ENCODE results near the gene HMGB2.
A peak's percentile ranks its signal among the peaks of the same experiment; 100 is the strongest.

The HMGB2 gene

GRCh38 chr4:173332963-173333657, 1.0 kb downstream of the HMGB2 start:
- peaks cover 8% of the 10 kb centered on the region for H3K27me3 ChIP-seq (ENCODE audit: control insufficient read depth, insufficient read depth, low read length)
- H3K36me3 ChIP-seq (ENCODE audit: control insufficient read depth, insufficient read depth, low read length) = peaks cover 20% of the 10 kb centered on the region
- peak overlapping the region; percentile 42 for H3K9ac ChIP-seq (ENCODE audit: low read depth, low read length)
- H3K4me1 ChIP-seq (ENCODE audit: control insufficient read depth, insufficient read depth, low read length) = peaks cover 3% of the 10 kb centered on the region
- H3K9me3 ChIP-seq (ENCODE audit: control insufficient read depth, insufficient read depth, low read length) = no peaks in the 10 kb centered on the region
- peak overlapping the region; percentile 92 for H3K4me3 ChIP-seq (ENCODE audit: low read depth, low read length)

- Histone ChIP-seq H3K4me3 (ENCODE audit: low read depth, low read length) (peak overlapping the region; percentile 92), H3K27me3 (ENCODE audit: control insufficient read depth, insufficient read depth, low read length) (peaks cover 8% of the 10 kb centered on the region), H3K36me3 (ENCODE audit: control insufficient read depth, insufficient read depth, low read length) (peaks cover 20% of the 10 kb centered on the region), H3K9me3 (ENCODE audit: control insufficient read depth, insufficient read depth, low read length) (no peaks in the 10 kb centered on the region), H3K4me1 (ENCODE audit: control insufficient read depth, insufficient read depth, low read length) (peaks cover 3% of the 10 kb centered on the region), H3K9ac (ENCODE audit: low read depth, low read length) (no peak overlapping the region)
Observed at GRCh38 chr4:173332021-173332487, 2.1 kb downstream of the HMGB2 start.

GRCh38 chr4:173330590-173330989, 3.6 kb downstream of the HMGB2 start:
- Histone ChIP-seq H3K9ac (ENCODE audit: low read depth, low read length) (no peak overlapping the region), H3K27me3 (ENCODE audit: control insufficient read depth, insufficient read depth, low read length) (no peaks in the 10 kb centered on the region), H3K36me3 (ENCODE audit: control insufficient read depth, insufficient read depth, low read length) (peaks cover 20% of the 10 kb centered on the region), H3K4me1 (ENCODE audit: control insufficient read depth, insufficient read depth, low read length) (peaks cover 3% of the 10 kb centered on the region), H3K9me3 (ENCODE audit: control insufficient read depth, insufficient read depth, low read length) (no peaks in the 10 kb centered on the region), H3K4me3 (ENCODE audit: low read depth, low read length) (no peak overlapping the region)

- Histone ChIP-seq H3K36me3 (ENCODE audit: control insufficient read depth, insufficient read depth, low read length) (peaks cover 20% of the 10 kb centered on the region), H3K9me3 (ENCODE audit: control insufficient read depth, insufficient read depth, low read length) (no peaks in the 10 kb centered on the region), H3K9ac (ENCODE audit: low read depth, low read length) (no peak overlapping the region), H3K4me1 (ENCODE audit: control insufficient read depth, insufficient read depth, low read length) (peaks cover 3% of the 10 kb centered on the region), H3K4me3 (ENCODE audit: low read depth, low read length) (no peak overlapping the region), H3K27me3 (ENCODE audit: control insufficient read depth, insufficient read depth, low read length) (no peaks in the 10 kb centered on the region)
Observed at GRCh38 chr4:173328236-173328901, 5.8 kb downstream of the HMGB2 start.

- Histone ChIP-seq H3K36me3 (ENCODE audit: control insufficient read depth, insufficient read depth, low read length) (peaks cover 6% of the 10 kb centered on the region), H3K27me3 (ENCODE audit: control insufficient read depth, insufficient read depth, low read length) (no peaks in the 10 kb centered on the region), H3K9ac (ENCODE audit: low read depth, low read length) (no peak overlapping the region), H3K9me3 (ENCODE audit: control insufficient read depth, insufficient read depth, low read length) (no peaks in the 10 kb centered on the region), H3K4me1 (ENCODE audit: control insufficient read depth, insufficient read depth, low read length) (no peaks in the 10 kb centered on the region), H3K4me3 (ENCODE audit: low read depth, low read length) (no peak overlapping the region)
Observed at GRCh38 chr4:173325007-173325736, 9.0 kb downstream of the HMGB2 start.

- no peak overlapping the region for H3K4me3 ChIP-seq (ENCODE audit: low read depth, low read length)
- H3K27me3 ChIP-seq (ENCODE audit: control insufficient read depth, insufficient read depth, low read length) = no peaks in the 10 kb centered on the region
- H3K9me3 ChIP-seq (ENCODE audit: control insufficient read depth, insufficient read depth, low read length) = no peaks in the 10 kb centered on the region
- H3K36me3 ChIP-seq (ENCODE audit: control insufficient read depth, insufficient read depth, low read length) = no peaks in the 10 kb centered on the region
- H3K9ac ChIP-seq (ENCODE audit: low read depth, low read length) = no peak overlapping the region
- peaks cover 8% of the 10 kb centered on the region for H3K4me1 ChIP-seq (ENCODE audit: control insufficient read depth, insufficient read depth, low read length)
Observed at GRCh38 chr4:173319696-173320095, 14.5 kb downstream of the HMGB2 start.

GRCh38 chr4:173318648-173319211, 15.4 kb downstream of the HMGB2 start:
- Histone ChIP-seq H3K9me3 (ENCODE audit: control insufficient read depth, insufficient read depth, low read length) (no peaks in the 10 kb centered on the region), H3K27me3 (ENCODE audit: control insufficient read depth, insufficient read depth, low read length) (no peaks in the 10 kb centered on the region), H3K9ac (ENCODE audit: low read depth, low read length) (no peak overlapping the region), H3K4me1 (ENCODE audit: control insufficient read depth, insufficient read depth, low read length) (peaks cover 8% of the 10 kb centered on the region), H3K36me3 (ENCODE audit: control insufficient read depth, insufficient read depth, low read length) (no peaks in the 10 kb centered on the region), H3K4me3 (ENCODE audit: low read depth, low read length) (no peak overlapping the region)

GRCh38 chr4:173318240-173318639, 15.9 kb downstream of the HMGB2 start:
- Histone ChIP-seq H3K4me3 (ENCODE audit: low read depth, low read length) (no peak overlapping the region), H3K27me3 (ENCODE audit: control insufficient read depth, insufficient read depth, low read length) (no peaks in the 10 kb centered on the region), H3K36me3 (ENCODE audit: control insufficient read depth, insufficient read depth, low read length) (no peaks in the 10 kb centered on the region), H3K4me1 (ENCODE audit: control insufficient read depth, insufficient read depth, low read length) (peaks cover 8% of the 10 kb centered on the region), H3K9ac (ENCODE audit: low read depth, low read length) (no peak overlapping the region), H3K9me3 (ENCODE audit: control insufficient read depth, insufficient read depth, low read length) (no peaks in the 10 kb centered on the region)

- Histone ChIP-seq H3K9me3 (ENCODE audit: control insufficient read depth, insufficient read depth, low read length) (no peaks in the 10 kb centered on the region), H3K4me1 (ENCODE audit: control insufficient read depth, insufficient read depth, low read length) (peaks cover 8% of the 10 kb centered on the region), H3K27me3 (ENCODE audit: control insufficient read depth, insufficient read depth, low read length) (no peaks in the 10 kb centered on the region), H3K4me3 (ENCODE audit: low read depth, low read length) (no peak overlapping the region), H3K9ac (ENCODE audit: low read depth, low read length) (no peak overlapping the region), H3K36me3 (ENCODE audit: control insufficient read depth, insufficient read depth, low read length) (no peaks in the 10 kb centered on the region)
Observed at GRCh38 chr4:173317004-173317403, 17.2 kb downstream of the HMGB2 start.

GRCh38 chr4:173316060-173316459, 18.1 kb downstream of the HMGB2 start:
- H3K9me3 ChIP-seq (ENCODE audit: control insufficient read depth, insufficient read depth, low read length) = no peaks in the 10 kb centered on the region
- H3K9ac ChIP-seq (ENCODE audit: low read depth, low read length) = no peak overlapping the region
- H3K4me3 ChIP-seq (ENCODE audit: low read depth, low read length) = no peak overlapping the region
- H3K36me3 ChIP-seq (ENCODE audit: control insufficient read depth, insufficient read depth, low read length) = no peaks in the 10 kb centered on the region
- H3K27me3 ChIP-seq (ENCODE audit: control insufficient read depth, insufficient read depth, low read length) = no peaks in the 10 kb centered on the region
- H3K4me1 ChIP-seq (ENCODE audit: control insufficient read depth, insufficient read depth, low read length) = peaks cover 8% of the 10 kb centered on the region

- peaks cover 8% of the 10 kb centered on the region for H3K4me1 ChIP-seq (ENCODE audit: control insufficient read depth, insufficient read depth, low read length)
- H3K36me3 ChIP-seq (ENCODE audit: control insufficient read depth, insufficient read depth, low read length) = no peaks in the 10 kb centered on the region
- H3K4me3 ChIP-seq (ENCODE audit: low read depth, low read length) = no peak overlapping the region
- no peaks in the 10 kb centered on the region for H3K27me3 ChIP-seq (ENCODE audit: control insufficient read depth, insufficient read depth, low read length)
- H3K9me3 ChIP-seq (ENCODE audit: control insufficient read depth, insufficient read depth, low read length) = no peaks in the 10 kb centered on the region
- H3K9ac ChIP-seq (ENCODE audit: low read depth, low read length) = no peak overlapping the region
Observed at GRCh38 chr4:173314715-173315114, 19.4 kb downstream of the HMGB2 start.

Data from iPS-15b (cell line).